CD4-positive, alpha-beta T cell treated with Interleukin-10 for 1 hour (primary cell): ENCODE measurements around the gene MPIG6B.
"Not testable (repeated sequence)": the region's sequence is repeated elsewhere in the genome, so short reads cannot be mapped to it uniquely, and the experiment has no call there.

Experiments
- DNase-seq: peaks from one replicate; pipeline ENCODE4 v3.0.0-alpha.2; 2020

Gene MPIG6B

GRCh38 chr6:31701666-31702404, 21.3 kb upstream of the MPIG6B start:
- DNase-seq = no peak

- peak; percentile 15 for DNase-seq
Measured at GRCh38 chr6:31702405-31702818, 20.8 kb upstream of the MPIG6B start.

GRCh38 chr6:31702819-31703716, 20.1 kb upstream of the MPIG6B start, which contains the start of gene ABHD16A:
TSS of gene ABHD16A (minus strand) at chr6:31703324. CDS start at chr6:31703281, 43 bp downstream.
- peak; percentile 98 for DNase-seq

GRCh38 chr6:31705931-31706330, 17.2 kb upstream of the MPIG6B start:
- DNase-seq = no peak

- DNase-seq = no peak
Measured at GRCh38 chr6:31706599-31706998, 16.6 kb upstream of the MPIG6B start, which contains the start of gene LY6G6F. TSS of gene LY6G6F (plus strand) at chr6:31706866. CDS start at chr6:31706907, 41 bp downstream.

- no peak for DNase-seq
Measured at GRCh38 chr6:31707701-31708100, 15.5 kb upstream of the MPIG6B start.

- no peak for DNase-seq
Measured at GRCh38 chr6:31708224-31708623, 14.9 kb upstream of the MPIG6B start.

GRCh38 chr6:31709157-31709556, 14.0 kb upstream of the MPIG6B start:
- DNase-seq = not testable (repeated sequence)

- DNase-seq = no peak
Measured at GRCh38 chr6:31710523-31711219, 12.5 kb upstream of the MPIG6B start.

GRCh38 chr6:31711233-31711632, 11.9 kb upstream of the MPIG6B start:
- no peak for DNase-seq

- peak; percentile 29 for DNase-seq
Measured at GRCh38 chr6:31712296-31712695, 10.9 kb upstream of the MPIG6B start.

GRCh38 chr6:31713465-31713864, 9.7 kb upstream of the MPIG6B start:
- no peak for DNase-seq

- DNase-seq = no peak
Measured at GRCh38 chr6:31713991-31714684, 9.0 kb upstream of the MPIG6B start.

GRCh38 chr6:31715022-31715958, 7.9 kb upstream of the MPIG6B start, which contains the start of gene LY6G6D:
TSS of gene LY6G6D (plus strand) at chr6:31715348. CDS start at chr6:31715356, 8 bp downstream.
- no peak for DNase-seq

- no peak for DNase-seq
Measured at GRCh38 chr6:31717499-31718222, 5.5 kb upstream of the MPIG6B start.

- no peak for DNase-seq
Measured at GRCh38 chr6:31718265-31718664, 4.9 kb upstream of the MPIG6B start.

GRCh38 chr6:31719001-31719400, 4.2 kb upstream of the MPIG6B start:
- DNase-seq = no peak

GRCh38 chr6:31720196-31720770, 2.9 kb upstream of the MPIG6B start:
- no peak for DNase-seq

- DNase-seq = no peak
Measured at GRCh38 chr6:31721351-31722020, 1.7 kb upstream of the MPIG6B start, which contains the start of gene LY6G6C. TSS of gene LY6G6C (minus strand) at chr6:31721746. CDS start at chr6:31721679, 67 bp downstream.
